Nucleus accumbens (tissue), 56 donors: Measurements from ENCODE around the gene MED14.
A peak's percentile ranks its signal among the peaks of the same experiment; 100 is the strongest.

Experiments
- DNase-seq, 56 donors: peaks; one replicate each; lab custom pipeline; 2025; lab: John Stamatoyannopoulos, UW

Gene MED14

GRCh38 chrX:40617566-40617965 is 117.8 kb downstream of the MED14 start:
- DNase-seq, result no peak

- DNase-seq, result no peak
Measured at GRCh38 chrX:40615976-40616375, 119.4 kb downstream of the MED14 start.

GRCh38 chrX:40612511-40612910 is 122.8 kb downstream of the MED14 start:
- no peak for DNase-seq

DNA sequence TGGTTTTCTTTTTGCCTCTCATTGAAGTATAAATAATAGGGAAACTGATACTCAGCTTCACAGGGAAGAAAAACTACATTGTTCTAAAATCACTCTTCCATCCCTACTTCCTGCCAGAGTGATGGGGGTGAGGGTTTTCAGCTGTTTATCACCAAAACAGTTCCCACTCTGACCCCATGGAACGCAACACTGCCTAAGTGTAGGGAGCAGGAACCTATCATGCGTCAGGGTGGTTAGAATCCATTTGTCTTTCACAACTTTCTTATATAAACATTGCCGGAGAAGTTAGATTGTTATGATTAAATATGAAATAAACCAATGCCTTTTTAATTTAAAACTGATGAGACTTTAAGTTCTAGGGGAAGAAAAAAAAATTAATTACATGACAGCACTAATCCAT is 128.0 kb downstream of the MED14 start:
- no peak for DNase-seq

- DNase-seq, result peak in 14 of 56 donors; percentile 0 to 28 (median 3)
Measured at GRCh38 chrX:40603446-40603845, 131.9 kb downstream of the MED14 start.
